Duodenal mucosa (tissue), 2 donors: ENCODE data around the gene LINGO1.

ENCODE experiments used
- H3K27ac ChIP-seq: one replicate; pipeline ENCODE4 v1.7.0; 2013; ENCODE audit warnings: low read depth, low read length
- H3K27me3 ChIP-seq, 2 donors: one replicate each; pipeline ENCODE4 v1.7.0; 2013; ENCODE audit warnings: low read length in 2 of 2, control low read depth in 1 of 2; ENCODE audit not compliant: insufficient read depth in 2 of 2, control insufficient read depth in 1 of 2
- H3K36me3 ChIP-seq, 2 donors: one replicate each; pipeline ENCODE4 v1.7.0; 2013; ENCODE audit warnings: low read length in 2 of 2, control low read depth in 1 of 2; ENCODE audit not compliant: insufficient read depth in 2 of 2, control insufficient read depth in 1 of 2
- H3K4me1 ChIP-seq, 2 donors: one replicate each; pipeline ENCODE4 v1.7.0; 2013; ENCODE audit warnings: low read length in 2 of 2, control low read depth in 1 of 2; ENCODE audit not compliant: insufficient read depth in 2 of 2, control insufficient read depth in 1 of 2
- H3K4me3 ChIP-seq, 2 donors: one replicate each; pipeline ENCODE4 v1.7.0; 2013; ENCODE audit warnings: low read length in 2 of 2, low read depth in 1 of 2
- H3K9ac ChIP-seq, 2 donors: one replicate each; pipeline ENCODE4 v1.7.0; 2013; ENCODE audit warnings: low read length in 2 of 2, low read depth in 1 of 2
- H3K9me3 ChIP-seq, 2 donors: one replicate each; pipeline ENCODE4 v1.7.0; 2013; ENCODE audit warnings: low read length in 2 of 2, control low read depth in 1 of 2; ENCODE audit not compliant: control insufficient read depth in 1 of 2

Gene LINGO1

GRCh38 chr15:77626002-77626401, 6.7 kb downstream of the LINGO1 start:
- no peaks in the 10 kb centered on the region for H3K36me3 ChIP-seq
- H3K9me3 ChIP-seq = no peaks in the 10 kb centered on the region
- no peak overlapping the region for H3K9ac ChIP-seq
- no peak overlapping the region for H3K27ac ChIP-seq
- no peak overlapping the region for H3K4me3 ChIP-seq
- peaks cover 22 to 23% of the 10 kb centered on the region in 2 donors for H3K27me3 ChIP-seq
- no peaks in the 10 kb centered on the region for H3K4me1 ChIP-seq

DNA sequence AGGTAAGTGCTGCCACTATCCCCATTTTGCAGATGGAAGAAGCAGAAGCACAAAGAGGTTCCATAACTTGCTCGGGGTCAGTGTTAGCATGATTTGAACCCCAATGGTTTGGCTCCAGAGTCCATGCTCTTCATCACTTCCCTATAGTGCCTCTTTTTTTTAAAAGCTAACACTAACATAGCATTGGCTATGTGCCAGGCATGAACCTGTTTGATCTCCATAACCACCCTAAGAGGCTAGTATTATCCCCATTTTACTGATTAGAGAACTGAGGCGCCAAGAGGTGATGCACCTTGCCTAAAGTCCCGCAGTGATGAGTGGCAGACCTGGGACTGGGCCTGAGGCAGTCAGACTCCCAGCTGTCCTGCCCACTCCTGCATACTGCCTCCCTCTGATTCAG, 7.3 kb downstream of the LINGO1 start:
- Histone ChIP-seq H3K36me3 (no peaks in the 10 kb centered on the region), H3K27ac (no peak overlapping the region), H3K4me1 (no peaks in the 10 kb centered on the region), H3K9ac (no peak overlapping the region), H3K4me3 (no peak overlapping the region), H3K9me3 (no peaks in the 10 kb centered on the region), H3K27me3 (peaks cover 16 to 17% of the 10 kb centered on the region in 2 donors)

DNA sequence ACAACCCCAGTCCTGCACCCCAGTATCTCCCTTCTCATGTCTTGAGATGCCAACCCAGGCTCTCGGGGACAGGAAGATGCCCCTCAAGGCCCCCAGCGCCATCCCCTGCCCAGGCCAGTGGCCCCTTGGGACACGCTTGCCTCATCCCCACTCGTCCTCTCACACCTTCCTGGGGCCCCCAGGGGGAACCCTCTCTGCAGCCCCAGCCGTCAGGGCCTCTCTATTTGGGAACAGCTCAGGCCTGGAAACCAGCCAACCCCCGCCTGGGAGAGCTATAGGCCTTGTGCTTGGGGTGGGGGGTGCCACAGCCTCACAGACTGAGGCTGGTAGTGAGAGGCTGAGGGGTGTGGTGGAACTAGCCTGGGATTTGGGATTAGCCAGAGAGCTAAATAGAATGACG, 7.8 kb downstream of the LINGO1 start:
- H3K27ac ChIP-seq = no peak overlapping the region
- no peaks in the 10 kb centered on the region for H3K9me3 ChIP-seq
- no peaks in the 10 kb centered on the region for H3K4me1 ChIP-seq
- H3K9ac ChIP-seq = no peak overlapping the region
- peaks cover 11 to 15% of the 10 kb centered on the region in 2 donors for H3K27me3 ChIP-seq
- H3K4me3 ChIP-seq = no peak overlapping the region
- H3K36me3 ChIP-seq = no peaks in the 10 kb centered on the region

DNA sequence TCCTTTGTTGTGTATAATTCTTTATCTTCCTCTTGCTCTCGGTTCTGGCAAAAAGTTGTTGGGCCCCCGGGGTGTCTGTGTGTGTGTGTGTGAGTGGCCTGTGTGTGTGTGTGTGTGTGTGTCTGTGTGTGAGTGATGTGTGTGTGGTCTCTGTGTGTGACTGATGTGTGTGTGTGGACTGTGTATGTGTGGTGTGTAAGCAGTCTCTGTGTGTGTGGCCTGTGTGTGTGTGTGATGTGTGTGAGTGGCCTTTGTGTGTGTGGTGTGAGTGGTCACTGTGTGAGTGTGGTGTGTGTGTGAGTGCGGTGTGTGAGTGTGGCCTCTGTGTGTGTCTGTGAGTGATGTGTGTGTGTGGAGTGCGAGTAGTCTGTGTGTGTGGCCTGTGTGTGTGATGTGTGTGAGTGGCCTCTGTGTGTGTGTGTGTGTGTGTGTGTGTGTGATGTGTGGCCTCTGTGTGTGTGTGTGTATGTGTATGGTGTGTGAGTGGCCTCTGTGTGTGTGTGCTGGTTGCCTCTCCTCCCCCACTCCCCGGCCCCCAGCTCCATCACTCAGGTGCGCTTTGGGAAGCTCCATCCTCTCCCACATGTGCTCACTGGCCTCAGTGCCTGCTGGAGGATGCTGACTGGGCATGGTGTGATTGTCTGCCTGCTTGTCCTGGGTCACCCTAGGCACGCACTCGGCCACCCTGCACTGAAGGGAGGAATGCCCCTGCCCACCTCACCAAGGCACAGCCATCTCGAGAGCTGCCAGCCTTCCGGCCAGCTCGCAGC, 8.8 kb downstream of the LINGO1 start:
- Histone ChIP-seq H3K4me3 (no peak overlapping the region), H3K9ac (no peak overlapping the region), H3K4me1 (no peaks in the 10 kb centered on the region), H3K27me3 (peaks cover 5 to 7% of the 10 kb centered on the region in 2 donors), H3K9me3 (no peaks in the 10 kb centered on the region), H3K27ac (no peak overlapping the region), H3K36me3 (no peaks in the 10 kb centered on the region)

GRCh38 chr15:77622934-77623754, 9.6 kb downstream of the LINGO1 start:
- Histone ChIP-seq H3K4me1 (no peaks in the 10 kb centered on the region), H3K27ac (no peak overlapping the region), H3K9me3 (no peaks in the 10 kb centered on the region), H3K27me3 (peaks cover 5 to 7% of the 10 kb centered on the region in 2 donors), H3K9ac (no peak overlapping the region), H3K4me3 (no peak overlapping the region), H3K36me3 (no peaks in the 10 kb centered on the region)

- H3K27ac ChIP-seq = no peak overlapping the region
- H3K36me3 ChIP-seq = no peaks in the 10 kb centered on the region
- no peaks in the 10 kb centered on the region for H3K9me3 ChIP-seq
- H3K4me1 ChIP-seq = no peaks in the 10 kb centered on the region
- no peak overlapping the region for H3K4me3 ChIP-seq
- no peak overlapping the region for H3K9ac ChIP-seq
- peaks cover 3 to 5% of the 10 kb centered on the region in 2 donors for H3K27me3 ChIP-seq
These were observed 10.3 kb downstream of the LINGO1 start for GRCh38 chr15:77622209-77622933.

- Histone ChIP-seq H3K27me3 (peaks cover 3 to 5% of the 10 kb centered on the region in 2 donors), H3K27ac (no peak overlapping the region), H3K9me3 (no peaks in the 10 kb centered on the region), H3K4me3 (no peak overlapping the region), H3K36me3 (no peaks in the 10 kb centered on the region), H3K4me1 (no peaks in the 10 kb centered on the region), H3K9ac (no peak overlapping the region)
These were observed 10.9 kb downstream of the LINGO1 start for GRCh38 chr15:77621847-77622208.

GRCh38 chr15:77620960-77621647, 11.6 kb downstream of the LINGO1 start:
- no peak overlapping the region for H3K4me3 ChIP-seq
- peaks cover under 1 to 3% of the 10 kb centered on the region in 2 donors for H3K27me3 ChIP-seq
- H3K9ac ChIP-seq = no peak overlapping the region
- H3K36me3 ChIP-seq = no peaks in the 10 kb centered on the region
- H3K9me3 ChIP-seq = no peaks in the 10 kb centered on the region
- no peak overlapping the region for H3K27ac ChIP-seq
- H3K4me1 ChIP-seq = no peaks in the 10 kb centered on the region

DNA sequence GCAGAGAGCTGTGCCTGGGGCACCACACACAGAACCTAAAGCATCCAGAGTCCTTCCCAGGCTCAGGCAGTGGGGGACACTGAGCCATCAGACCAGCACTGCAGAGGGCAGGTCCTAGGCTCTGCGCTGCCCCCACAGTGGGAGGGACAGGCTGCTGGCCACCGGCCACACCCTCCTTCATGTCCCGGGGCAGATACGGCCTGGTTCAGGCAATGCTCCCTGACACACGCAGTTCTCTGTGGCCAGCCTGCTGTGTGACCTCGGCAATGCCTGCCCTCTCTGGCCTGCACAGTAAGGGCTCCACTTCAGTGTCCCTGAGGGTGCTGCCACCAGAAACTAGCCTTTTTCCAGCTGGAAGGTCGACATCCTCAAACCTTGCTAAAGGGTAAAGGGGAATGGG, 12.4 kb downstream of the LINGO1 start:
- H3K4me1 ChIP-seq = no peaks in the 10 kb centered on the region
- no peak overlapping the region for H3K9ac ChIP-seq
- H3K27ac ChIP-seq = no peak overlapping the region
- H3K27me3 ChIP-seq = peaks cover 0 to 3% of the 10 kb centered on the region in 2 donors
- H3K4me3 ChIP-seq = no peak overlapping the region
- no peaks in the 10 kb centered on the region for H3K36me3 ChIP-seq
- no peaks in the 10 kb centered on the region for H3K9me3 ChIP-seq
